Subcutaneous abdominal adipose tissue (tissue), 5 donors: Measurements from ENCODE around the gene ZNF616.

Experiments
- H3K27ac ChIP-seq: one replicate; pipeline ENCODE4 v1.7.0; 2013; ENCODE audit warnings: low read depth, mild to moderate bottlenecking, inconsistent platforms, low read length, moderate library complexity
- H3K27me3 ChIP-seq, 5 donors: one replicate each; pipeline ENCODE4 v1.7.0; 2013; ENCODE audit warnings: low read length in 5 of 5, inconsistent platforms in 1 of 5; ENCODE audit not compliant: control insufficient read depth in 5 of 5, insufficient read depth in 4 of 5
- H3K36me3 ChIP-seq, 5 donors: one replicate each; pipeline ENCODE4 v1.7.0; 2013; ENCODE audit warnings: low read length in 5 of 5; ENCODE audit not compliant: control insufficient read depth in 5 of 5, insufficient read depth in 5 of 5
- H3K4me1 ChIP-seq, 5 donors: one replicate each; pipeline ENCODE4 v1.7.0; 2013; ENCODE audit warnings: low read length in 5 of 5, mild to moderate bottlenecking in 3 of 5, moderate library complexity in 1 of 5; ENCODE audit not compliant: control insufficient read depth in 5 of 5, insufficient read depth in 5 of 5
- H3K4me3 ChIP-seq, 5 donors: one replicate each; pipeline ENCODE4 v1.7.0; 2013; ENCODE audit warnings: low read length in 5 of 5, low read depth in 1 of 5
- H3K9ac ChIP-seq, 5 donors: one replicate each; pipeline ENCODE4 v1.7.0; 2013; ENCODE audit warnings: low read length in 5 of 5, mild to moderate bottlenecking in 4 of 5, moderate library complexity in 3 of 5
- H3K9me3 ChIP-seq, 5 donors: one replicate each; pipeline ENCODE4 v1.7.0; 2013; ENCODE audit warnings: low read length in 5 of 5; ENCODE audit not compliant: control insufficient read depth in 5 of 5
- donor health status: healthy.
- donor health status: healthy.
- donor health status: healthy.
- donor health status: healthy.
- donor health status: healthy.

Gene ZNF616

DNA sequence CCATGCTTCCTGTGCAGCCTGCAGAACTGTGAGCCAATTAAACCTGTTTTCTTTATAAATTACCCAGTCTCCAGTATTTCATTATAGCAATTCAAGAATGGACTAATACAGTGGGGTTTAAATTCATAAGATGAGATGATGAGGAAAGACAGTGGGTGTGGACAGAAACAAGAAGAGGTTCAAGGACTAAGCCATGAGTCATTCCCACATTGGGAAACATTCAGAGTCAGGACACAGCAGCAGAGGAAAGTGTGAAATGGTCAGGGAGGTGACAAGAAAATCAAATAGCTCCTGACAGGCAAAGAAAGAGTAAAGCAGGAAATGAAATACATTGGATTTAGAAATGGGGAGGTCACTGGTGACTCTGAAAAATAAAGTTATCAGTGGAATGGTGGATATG lies 53.3 kb downstream of the ZNF616 start:
- no peaks in the 10 kb centered on the region for H3K4me1 ChIP-seq
- no peak overlapping the region for H3K4me3 ChIP-seq
- H3K27ac ChIP-seq: no peak overlapping the region
- H3K9ac ChIP-seq: no peak overlapping the region
- H3K9me3 ChIP-seq: peaks cover 0 to 6% (median 4%) of the 10 kb centered on the region in 5 donors
- H3K27me3 ChIP-seq: no peaks in the 10 kb centered on the region
- H3K36me3 ChIP-seq: peaks cover 29 to 82% (median 62%) of the 10 kb centered on the region in 5 donors

DNA sequence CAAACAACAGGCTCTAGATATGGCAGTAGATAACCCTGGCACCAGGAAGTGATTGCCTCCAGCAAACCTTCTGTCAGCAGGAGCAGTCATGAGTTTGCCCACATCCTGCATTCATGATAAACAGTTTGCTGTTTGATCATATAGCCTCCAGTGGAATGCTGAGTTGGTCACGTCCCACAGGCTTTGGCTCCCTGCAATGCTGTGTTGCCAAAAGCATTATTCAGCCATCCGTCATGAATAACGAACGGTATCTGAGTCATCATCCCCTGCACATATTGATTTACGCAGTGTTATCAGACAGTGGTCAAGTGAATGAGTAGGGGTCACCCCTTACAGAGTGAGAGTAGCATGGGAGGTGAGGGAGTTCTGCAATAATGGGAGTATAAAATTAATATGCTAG lies 69.2 kb downstream of the ZNF616 start:
- Histone ChIP-seq H3K27ac (no peak overlapping the region), H3K9me3 (peaks cover 57 to 82% (median 79%) of the 10 kb centered on the region in 5 donors), H3K36me3 (peaks cover 66 to 86% (median 82%) of the 10 kb centered on the region in 5 donors), H3K4me3 (peak overlapping the region; percentile 10 to 55 (median 38)), H3K9ac (no peak overlapping the region), H3K4me1 (no peaks in the 10 kb centered on the region), H3K27me3 (no peaks in the 10 kb centered on the region)

DNA sequence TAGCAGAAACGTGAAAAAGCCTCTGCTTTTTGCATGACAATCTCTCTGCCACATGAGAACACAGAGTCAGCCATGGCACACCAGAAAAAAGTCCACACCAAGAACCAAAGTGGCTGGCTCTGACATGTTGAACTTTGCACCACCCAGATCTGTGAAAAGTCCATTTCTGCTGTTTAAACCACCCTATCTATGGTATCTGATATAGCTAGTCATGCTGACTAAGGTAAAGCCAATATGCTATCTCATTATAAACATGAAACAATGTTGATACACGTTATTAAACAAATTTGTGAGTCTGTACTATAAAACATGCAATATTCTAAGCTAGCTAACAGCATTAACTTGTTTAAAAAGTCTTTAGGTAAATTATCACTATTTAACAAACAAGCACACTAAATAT lies 70.1 kb downstream of the ZNF616 start:
- Histone ChIP-seq H3K27ac (no peak overlapping the region), H3K9me3 (peaks cover 65 to 85% (median 81%) of the 10 kb centered on the region in 5 donors), H3K9ac (no peak overlapping the region), H3K36me3 (peaks cover 58 to 84% (median 78%) of the 10 kb centered on the region in 5 donors), H3K4me1 (no peaks in the 10 kb centered on the region), H3K4me3 (peak overlapping the region in 4 of 5 donors; percentile 30 to 55 (median 44)), H3K27me3 (no peaks in the 10 kb centered on the region)

DNA sequence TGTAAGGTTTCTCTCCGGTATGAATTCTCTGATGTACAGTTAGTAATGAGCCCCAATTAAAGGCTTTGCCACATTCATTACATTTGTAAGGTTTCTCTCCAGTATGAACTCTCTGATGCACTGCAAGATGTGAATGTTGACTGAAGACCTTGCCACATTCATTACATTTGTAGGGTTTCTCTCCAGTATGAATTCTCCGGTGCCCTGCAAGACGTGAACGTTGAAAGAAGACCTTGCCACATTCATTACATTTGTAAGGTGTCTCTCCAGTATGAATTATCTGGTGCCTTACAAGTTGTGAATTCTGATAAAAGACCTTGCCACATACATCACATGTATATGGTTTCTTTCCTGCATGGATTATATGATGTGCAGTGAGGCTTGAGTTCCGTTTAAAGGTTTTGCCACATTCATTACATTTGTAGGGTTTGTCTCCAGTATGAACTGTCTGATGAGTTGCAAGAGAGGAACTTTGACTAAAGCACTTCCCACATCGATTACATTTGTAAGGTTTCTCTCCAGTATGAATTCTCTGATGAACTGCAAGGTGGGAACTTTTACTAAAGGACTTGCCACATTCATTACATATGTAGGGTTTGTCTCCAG lies 73.4 kb downstream of the ZNF616 start:
- Histone ChIP-seq H3K9me3 (peaks cover 68 to 92% (median 90%) of the 10 kb centered on the region in 5 donors), H3K4me3 (peak overlapping the region; percentile 31 to 58 (median 42)), H3K36me3 (peaks cover 53 to 71% (median 59%) of the 10 kb centered on the region in 5 donors), H3K9ac (no peak overlapping the region), H3K4me1 (no peaks in the 10 kb centered on the region), H3K27me3 (no peaks in the 10 kb centered on the region), H3K27ac (no peak overlapping the region)

DNA sequence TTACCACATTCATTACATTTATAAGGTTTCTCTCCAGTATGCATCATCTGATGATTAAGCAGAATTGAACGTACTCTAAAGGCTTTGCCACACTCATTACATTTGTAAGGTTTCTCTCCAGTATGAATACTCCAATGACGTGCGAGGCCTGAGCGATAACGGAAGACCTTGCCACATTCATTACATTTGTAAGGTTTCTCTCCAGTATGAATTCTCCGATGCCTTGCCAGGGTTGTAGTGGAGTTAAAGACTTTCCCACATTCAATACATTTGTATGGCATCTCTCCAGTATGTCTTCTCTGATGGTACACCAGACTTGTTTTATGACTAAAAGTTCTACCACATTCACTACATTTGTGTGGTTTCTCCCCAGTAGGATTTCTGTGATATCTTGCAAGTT lies 74.3 kb downstream of the ZNF616 start:
- Histone ChIP-seq H3K36me3 (peaks cover 45 to 64% (median 49%) of the 10 kb centered on the region in 5 donors), H3K4me1 (no peaks in the 10 kb centered on the region), H3K4me3 (peak overlapping the region; percentile 31 to 58 (median 42)), H3K9me3 (peaks cover 65 to 93% (median 89%) of the 10 kb centered on the region in 5 donors), H3K9ac (no peak overlapping the region), H3K27me3 (no peaks in the 10 kb centered on the region), H3K27ac (no peak overlapping the region)
